Measurements from ENCODE around the gene FOXK2. TPM values are rescaled to one million over a fixed set of nuclear protein-coding genes. Genes with fewer than 3 reads are reported as not detected.
A peak's percentile ranks its signal among the peaks of the same experiment; 100 is the strongest.

Gene FOXK2
- total RNA-seq, 1 experiment from 2014 or later: 72.0 TPM

GRCh38 chr17:82534401-82534812 lies 14.9 kb downstream of the FOXK2 start:
- H3K27me3 Mint-ChIP-seq (ENCODE audit: low read depth): no peaks in the 10 kb centered on the region
- H3K27ac Mint-ChIP-seq: peak overlapping the region in 2 of 3 experiments; percentile 69 to 92; a peak in 3 of 7 replicates
- Histone ChIP-seq H4K8ac (replicated peaks; ENCODE audit: insufficient read length, low read depth, low read length) (no peak overlapping the region), H2BK15ac (ENCODE audit: low read depth, low read length) (no peak overlapping the region), H2AK5ac (ENCODE audit: insufficient read length, low read length) (no peak overlapping the region), H3K4me2 (ENCODE audit: insufficient read depth, insufficient read length, low read length) (no peak overlapping the region), H3K9ac (ENCODE audit: extremely low read depth, insufficient read length, low read length) (no peak overlapping the region), H2BK120ac (ENCODE audit: low read depth, low read length, poor library complexity, severe bottlenecking) (no peak overlapping the region), H4K20me1 (ENCODE audit: control insufficient read depth, insufficient read depth, insufficient read length) (no peaks in the 10 kb centered on the region), H2BK12ac (ENCODE audit: insufficient read length, low read depth, low read length) (no peak overlapping the region), H2BK5ac (ENCODE audit: insufficient read length, low read length) (no peak overlapping the region), H4K91ac (ENCODE audit: insufficient read length, low read depth, low read length) (no peak overlapping the region), H3K27ac (ENCODE audit: insufficient read length, low read depth, low read length) (no peak overlapping the region), H3K9me3 (ENCODE audit: control insufficient read depth, low read depth, low read length) (no peaks in the 10 kb centered on the region), H3K79me1 (ENCODE audit: insufficient read depth, low read depth, low read length, poor library complexity, severe bottlenecking) (no peaks in the 10 kb centered on the region), H3K79me2 (ENCODE audit: insufficient read depth, low read length) (peaks cover 72% of the 10 kb centered on the region; the same call in 1 of the 2 replicates), H3K18ac (ENCODE audit: insufficient read length, low read depth, low read length) (no peak overlapping the region), H3K23me2 (ENCODE audit: insufficient read length, low read depth, low read length, poor library complexity, severe bottlenecking) (no peaks in the 10 kb centered on the region), H2BK20ac (ENCODE audit: low read depth, low read length, poor library complexity, severe bottlenecking) (no peak overlapping the region), H3K23ac (ENCODE audit: insufficient read length, low read depth, low read length) (no peak overlapping the region), H4K5ac (ENCODE audit: insufficient read length, low read depth, low read length) (no peak overlapping the region), H3K14ac (ENCODE audit: insufficient read depth, low read length) (no peak overlapping the region), H3K4ac (ENCODE audit: low read depth, low read length) (no peak overlapping the region), H3K56ac (ENCODE audit: insufficient read length, low read depth, low read length) (no peak overlapping the region), H3K4me1 (ENCODE audit: insufficient read depth, low read length) (0 out of 2 replicates have a peak, but pooled peaks cover 4% of the 10 kb centered on the region), H3T11ph (ENCODE audit: low read length) (no peak overlapping the region), H3K27me3 (ENCODE audit: insufficient read depth, low read length) (no peaks in the 10 kb centered on the region), H2AFZ (ENCODE audit: low read length) (no peak overlapping the region)
- no peak for DNase-seq
- no peak for TF ChIP-seq CTCF (conservative IDR thresholded peaks at IDR 0.05)
- no CpG with 5 or more reads among the region's 7 CpGs for WGBS (ENCODE audit: extremely low coverage, insufficient read length, low lambda C conversion rate)
- peaks cover 3 to 4% (median 3%) of the 10 kb centered on the region in 3 experiments; a peak in 5 of 7 replicates for H3K36me3 Mint-ChIP-seq (ENCODE audit: insufficient read depth in 1 of 3, low read depth in 3 of 3)
- no peak overlapping the region for H3K4me3 Mint-ChIP-seq
- no peaks in the 10 kb centered on the region for H3K9me3 Mint-ChIP-seq
- H3K4me1 Mint-ChIP-seq: peaks cover 36 to 52% of the 10 kb centered on the region in 2 experiments

Measured in H9 (cell line).